ENCODE data around the gene KIF26B. TPM values are rescaled to one million over a fixed set of nuclear protein-coding genes. Genes with fewer than 3 reads are reported as not detected.

KIF26B gene
- total RNA-seq, 1 donor from 2014 or later = 5.1 TPM

GRCh38 chr1:245649666-245650065, 494.9 kb downstream of the KIF26B start:
- H3K27me3 Mint-ChIP-seq = peaks cover 22% of the 10 kb centered on the region
- H3K4me1 Mint-ChIP-seq (ENCODE audit: low read depth) = peaks cover 30% of the 10 kb centered on the region
- no peak for DNase-seq (ENCODE audit: low spot score, unreplicated experiment)
- H3K9me3 Mint-ChIP-seq (ENCODE audit: low read depth) = peaks cover 1% of the 10 kb centered on the region
- TF ChIP-seq CTCF (IDR thresholded peaks at IDR 0.05; ENCODE audit: unreplicated experiment) = no peak
- no peak overlapping the region for H3K4me3 Mint-ChIP-seq (ENCODE audit: low read depth)
- H3K36me3 Mint-ChIP-seq (ENCODE audit: insufficient read depth) = no peaks in the 10 kb centered on the region
- no peak overlapping the region for H3K27ac Mint-ChIP-seq

- H3K27me3 Mint-ChIP-seq = peaks cover 22% of the 10 kb centered on the region
- no peak for TF ChIP-seq CTCF (IDR thresholded peaks at IDR 0.05; ENCODE audit: unreplicated experiment)
- no peak overlapping the region for H3K4me3 Mint-ChIP-seq (ENCODE audit: low read depth)
- DNase-seq (ENCODE audit: low spot score, unreplicated experiment) = no peak
- no peaks in the 10 kb centered on the region for H3K36me3 Mint-ChIP-seq (ENCODE audit: insufficient read depth)
- no peak overlapping the region for H3K27ac Mint-ChIP-seq
- no peaks in the 10 kb centered on the region for H3K9me3 Mint-ChIP-seq (ENCODE audit: low read depth)
- H3K4me1 Mint-ChIP-seq (ENCODE audit: low read depth) = peaks cover 31% of the 10 kb centered on the region
Observed at GRCh38 chr1:245650441-245650960, 495.7 kb downstream of the KIF26B start.

GRCh38 chr1:245651093-245651492, 496.3 kb downstream of the KIF26B start:
- no peak overlapping the region for H3K4me3 Mint-ChIP-seq (ENCODE audit: low read depth)
- no peak for DNase-seq (ENCODE audit: low spot score, unreplicated experiment)
- H3K27me3 Mint-ChIP-seq = peaks cover 22% of the 10 kb centered on the region
- H3K36me3 Mint-ChIP-seq (ENCODE audit: insufficient read depth) = no peaks in the 10 kb centered on the region
- H3K4me1 Mint-ChIP-seq (ENCODE audit: low read depth) = peaks cover 27% of the 10 kb centered on the region
- no peak overlapping the region for H3K27ac Mint-ChIP-seq
- no peaks in the 10 kb centered on the region for H3K9me3 Mint-ChIP-seq (ENCODE audit: low read depth)
- TF ChIP-seq CTCF (IDR thresholded peaks at IDR 0.05; ENCODE audit: unreplicated experiment) = no peak

GRCh38 chr1:245652116-245652515, 497.3 kb downstream of the KIF26B start:
- peaks cover 33% of the 10 kb centered on the region for H3K4me1 Mint-ChIP-seq (ENCODE audit: low read depth)
- no peak overlapping the region for H3K4me3 Mint-ChIP-seq (ENCODE audit: low read depth)
- no peak for TF ChIP-seq CTCF (IDR thresholded peaks at IDR 0.05; ENCODE audit: unreplicated experiment)
- no peaks in the 10 kb centered on the region for H3K9me3 Mint-ChIP-seq (ENCODE audit: low read depth)
- DNase-seq (ENCODE audit: low spot score, unreplicated experiment) = no peak
- no peak overlapping the region for H3K27ac Mint-ChIP-seq
- H3K36me3 Mint-ChIP-seq (ENCODE audit: insufficient read depth) = no peaks in the 10 kb centered on the region
- H3K27me3 Mint-ChIP-seq = peaks cover 25% of the 10 kb centered on the region

GRCh38 chr1:245652660-245653427, 498.1 kb downstream of the KIF26B start:
- H3K27ac Mint-ChIP-seq = peak overlapping the region; percentile 2
- peaks cover 25% of the 10 kb centered on the region for H3K27me3 Mint-ChIP-seq
- H3K4me1 Mint-ChIP-seq (ENCODE audit: low read depth) = peaks cover 38% of the 10 kb centered on the region
- peaks cover under 1% of the 10 kb centered on the region for H3K9me3 Mint-ChIP-seq (ENCODE audit: low read depth)
- no peak for TF ChIP-seq CTCF (IDR thresholded peaks at IDR 0.05; ENCODE audit: unreplicated experiment)
- no peak for DNase-seq (ENCODE audit: low spot score, unreplicated experiment)
- no peaks in the 10 kb centered on the region for H3K36me3 Mint-ChIP-seq (ENCODE audit: insufficient read depth)
- H3K4me3 Mint-ChIP-seq (ENCODE audit: low read depth) = no peak overlapping the region

All from progenitor cell of endocrine pancreas (in vitro differentiated cells).